Fibroblast of lung (primary cell): ENCODE measurements around the gene KCNG1. TPM values are rescaled to one million over a fixed set of nuclear protein-coding genes. Genes with fewer than 3 reads are reported as not detected.

Source experiments
- DNase-seq, 2 donors: peaks; one replicate each; pipeline versions ENCODE4 v3.0.0 to v3.0.0-alpha.2; 2010; ENCODE audit warnings: low read depth in 2 of 2
- H2AFZ ChIP-seq: 2 replicates; pipeline ENCODE4 v1.5.1; 2012; ENCODE audit warnings: low read length, control low read depth, inconsistent platforms
- H3K27ac ChIP-seq: 2 replicates; pipeline ENCODE4 v1.5.1; 2011; ENCODE audit warnings: low read length, control low read depth; ENCODE audit not compliant: insufficient read depth
- H3K27me3 ChIP-seq: 2 replicates; pipeline ENCODE4 v1.5.1; 2011; ENCODE audit warnings: mild to moderate bottlenecking, low read length; ENCODE audit not compliant: control insufficient read depth, insufficient read depth
- H3K36me3 ChIP-seq: 2 replicates; pipeline ENCODE4 v1.5.1; 2011; ENCODE audit warnings: low read length; ENCODE audit not compliant: control insufficient read depth, insufficient read depth
- H3K4me1 ChIP-seq: 2 replicates; pipeline ENCODE4 v1.5.1; 2011; ENCODE audit warnings: low read length; ENCODE audit not compliant: control insufficient read depth, insufficient read depth; ENCODE audit errors: extremely low read depth
- H3K4me2 ChIP-seq: 2 replicates; pipeline ENCODE4 v1.5.1; 2011; ENCODE audit warnings: low read length, control low read depth; ENCODE audit not compliant: insufficient read depth; ENCODE audit errors: extremely low read depth
- H3K4me3 ChIP-seq, 4 experiments: fragments of 200-600 bp in 1 of 4; sonication (generic) in 1 of 4; replicated peaks in 1 of 4; 2 replicates each; pipeline ENCODE4 v1.5.1; 2011 to 2016; ENCODE audit warnings: low read length in 4 of 4, low read depth in 3 of 4, mild to moderate bottlenecking in 3 of 4, control low read depth in 2 of 4, inconsistent platforms in 1 of 4, mixed read lengths in 1 of 4; ENCODE audit not compliant: insufficient read depth in 1 of 4; ENCODE audit errors: control extremely low read depth in 1 of 4
- H3K79me2 ChIP-seq: 2 replicates; pipeline ENCODE4 v1.5.1; 2012; ENCODE audit warnings: mild to moderate bottlenecking, low read length, inconsistent platforms; ENCODE audit not compliant: control insufficient read depth, insufficient read depth
- H3K9ac ChIP-seq: 2 replicates; pipeline ENCODE4 v1.5.1; 2011; ENCODE audit warnings: mild to moderate bottlenecking, low read length, control low read depth; ENCODE audit not compliant: insufficient read depth
- H3K9me3 ChIP-seq: 2 replicates; pipeline ENCODE4 v1.5.1; 2012; ENCODE audit warnings: low read depth, low read length; ENCODE audit not compliant: control insufficient read depth, insufficient read depth
- H4K20me1 ChIP-seq: 2 replicates; pipeline ENCODE4 v1.5.1; 2011; ENCODE audit warnings: low read length; ENCODE audit not compliant: control insufficient read depth, insufficient read depth; ENCODE audit errors: extremely low read depth
- CTCF ChIP-seq, 2 donors: IDR thresholded peaks in 1 of 2; conservative IDR thresholded peaks in 1 of 2; 1 replicate in 1 of 2; 2 replicates in 1 of 2; pipeline ENCODE4 v1.5.1; 2011 to 2012; ENCODE audit warnings: low read length in 2 of 2, control low read depth in 1 of 2, inconsistent platforms in 1 of 2, low read depth in 1 of 2, mild to moderate bottlenecking in 1 of 2
- EZH2 ChIP-seq: IDR thresholded peaks from 2 replicates; pipeline ENCODE4 v1.5.1; 2012; ENCODE audit warnings: low read length, control low read depth, mild to moderate bottlenecking; ENCODE audit errors: missing control alignments
- polyA plus RNA-seq, 2 donors: library from polyadenylated mRNA; depleted of rRNA in 1 of 2; stranded (reverse) in 1 of 2; unstranded in 1 of 2; fragments of >200 nt; gene quantifications; 2 replicates each; pipeline ENCODE4 v1.2.1, GENCODE V29; 2011 to 2012; ENCODE audit warnings: missing spikeins in 1 of 2
- total RNA-seq: library from RNA; depleted of rRNA; stranded (reverse); fragments of >200 nt; gene quantifications from 2 replicates; pipeline ENCODE4 v1.2.1, GENCODE V29; 2014

KCNG1 gene
- total and polyA plus RNA-seq, 2 donors (not counting 1 experiment from before 2014, with no cell fraction given), result 1.8 to 9.9 TPM

- no peak overlapping the region for H3K9ac ChIP-seq
- no peaks in the 10 kb centered on the region for H3K36me3 ChIP-seq
- no peak overlapping the region for H3K4me2 ChIP-seq
- H3K4me3 ChIP-seq, result no peak overlapping the region
- TF ChIP-seq CTCF (conservative IDR thresholded peaks at IDR 0.05 in 1 of 2, IDR thresholded peaks at IDR 0.05 in 1 of 2; ENCODE audit: low read depth in 1 of 2, low read length in 2 of 2) (no peak), EZH2 (no peak)
- no peaks in the 10 kb centered on the region for H3K4me1 ChIP-seq
- no peak for DNase-seq
- no peak overlapping the region for H3K27ac ChIP-seq
- H3K9me3 ChIP-seq, result no peaks in the 10 kb centered on the region
- H2AFZ ChIP-seq, result no peak overlapping the region
- no peaks in the 10 kb centered on the region for H3K79me2 ChIP-seq
- H4K20me1 ChIP-seq, result no peaks in the 10 kb centered on the region
- H3K27me3 ChIP-seq, result no peaks in the 10 kb centered on the region
Observed at GRCh38 chr20:51065615-51066014, 42.7 kb upstream of the KCNG1 start.

- Histone ChIP-seq H4K20me1 (no peaks in the 10 kb centered on the region), H2AFZ (no peak overlapping the region), H3K27ac (no peak overlapping the region), H3K9me3 (no peaks in the 10 kb centered on the region), H3K9ac (no peak overlapping the region), H3K4me2 (no peak overlapping the region), H3K79me2 (no peaks in the 10 kb centered on the region), H3K36me3 (no peaks in the 10 kb centered on the region), H3K4me1 (no peaks in the 10 kb centered on the region), H3K27me3 (no peaks in the 10 kb centered on the region), H3K4me3 (no peak overlapping the region)
- TF ChIP-seq EZH2 (no peak), CTCF (conservative IDR thresholded peaks at IDR 0.05 in 1 of 2, IDR thresholded peaks at IDR 0.05 in 1 of 2; ENCODE audit: low read depth in 1 of 2, low read length in 2 of 2) (no peak)
- DNase-seq, result no peak
Observed at GRCh38 chr20:51064137-51064536, 41.2 kb upstream of the KCNG1 start.

GRCh38 chr20:51062065-51062464, 39.2 kb upstream of the KCNG1 start:
- DNase-seq, result peak in 1 of 2 donors; percentile 21
- H3K4me3 ChIP-seq, result no peak overlapping the region

More at GRCh38 chr20:51062065-51062464, 39.2 kb upstream of the KCNG1 start:
- no peak overlapping the region for H3K27ac ChIP-seq
- H3K4me1 ChIP-seq, result no peaks in the 10 kb centered on the region
- no peak overlapping the region for H2AFZ ChIP-seq
- H3K79me2 ChIP-seq, result no peaks in the 10 kb centered on the region
- H3K9me3 ChIP-seq, result no peaks in the 10 kb centered on the region
- peaks cover 6% of the 10 kb centered on the region for H3K27me3 ChIP-seq
- TF ChIP-seq EZH2 (no peak), CTCF (conservative IDR thresholded peaks at IDR 0.05 in 1 of 2, IDR thresholded peaks at IDR 0.05 in 1 of 2; ENCODE audit: low read depth in 1 of 2, low read length in 2 of 2) (no peak)
- no peaks in the 10 kb centered on the region for H4K20me1 ChIP-seq
- H3K36me3 ChIP-seq, result no peaks in the 10 kb centered on the region
- H3K4me2 ChIP-seq, result no peak overlapping the region
- no peak overlapping the region for H3K9ac ChIP-seq
